HL-60 (cell line): ENCODE data around the gene COL25A1.

Source experiments
- DNase-seq, 2 experiments: peaks; one replicate each; pipeline ENCODE4 v3.0.0-alpha.2; 2010 to 2020; ENCODE audit warnings: low read depth in 1 of 2, low spot score in 1 of 2
- H3K27ac ChIP-seq: fragments of 250-450 bp; sonication (Bioruptor Pico); replicated peaks from 2 replicates; pipeline ENCODE4 v1.5.1; 2020; ENCODE audit warnings: mild to moderate bottlenecking, moderate library complexity
- H3K27me3 ChIP-seq: fragments of 250-450 bp; sonication (Bioruptor Pico); 2 replicates; pipeline ENCODE4 v1.5.1; 2021; ENCODE audit warnings: mild to moderate bottlenecking, moderate library complexity; ENCODE audit not compliant: insufficient read depth, poor library complexity, severe bottlenecking
- H3K4me3 ChIP-seq: replicated peaks from 2 replicates; pipeline ENCODE4 v1.5.1; 2011; ENCODE audit warnings: mild to moderate bottlenecking, control low read depth, low read length; ENCODE audit not compliant: insufficient read depth
- GABPA ChIP-seq: IDR thresholded peaks from 2 replicates; pipeline ENCODE4 v1.6.1; 2012; ENCODE audit warnings: low read depth
- POLR2AphosphoS5 ChIP-seq: IDR thresholded peaks from 2 replicates; pipeline ENCODE4 v1.6.1; 2012; ENCODE audit warnings: low read depth
- SPI1 ChIP-seq: IDR thresholded peaks from 2 replicates; pipeline ENCODE4 v1.6.1; 2012; ENCODE audit warnings: low read depth, mild to moderate bottlenecking, borderline replicate concordance
- TF ChIP-seq, protein P1 (sequence below): IDR thresholded peaks from one replicate; pipeline ENCODE4 v1.5.1; 2011; ENCODE audit warnings: low read length, control low read depth, inconsistent platforms; ENCODE audit not compliant: insufficient read depth
- TF ChIP-seq, protein P2 (sequence below): IDR thresholded peaks from 2 replicates; pipeline ENCODE4 v1.6.1; 2012; ENCODE audit warnings: low read depth; ENCODE audit not compliant: insufficient replicate concordance

Gene COL25A1

DNA sequence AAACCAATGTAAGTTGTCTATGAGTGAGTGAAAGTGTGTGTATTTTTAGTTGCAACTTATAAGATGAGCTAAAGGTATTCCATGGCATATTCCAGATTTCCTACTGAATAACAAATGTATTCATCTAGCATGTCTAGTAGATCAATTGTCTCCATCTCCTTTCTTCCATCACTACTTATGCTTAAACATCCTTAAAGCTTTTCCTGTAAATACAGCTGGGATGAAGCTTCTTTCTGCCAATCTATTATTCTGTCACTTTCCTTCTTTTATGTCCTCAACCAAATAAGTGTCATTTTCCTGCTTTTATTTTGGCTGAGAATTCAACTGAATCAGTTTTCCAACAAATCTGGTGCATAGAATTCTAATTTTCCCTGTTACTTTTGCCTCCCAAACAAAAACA lies 136.3 kb downstream of the COL25A1 start:
- DNase-seq = no peak
- TF ChIP-seq, protein P1, sequence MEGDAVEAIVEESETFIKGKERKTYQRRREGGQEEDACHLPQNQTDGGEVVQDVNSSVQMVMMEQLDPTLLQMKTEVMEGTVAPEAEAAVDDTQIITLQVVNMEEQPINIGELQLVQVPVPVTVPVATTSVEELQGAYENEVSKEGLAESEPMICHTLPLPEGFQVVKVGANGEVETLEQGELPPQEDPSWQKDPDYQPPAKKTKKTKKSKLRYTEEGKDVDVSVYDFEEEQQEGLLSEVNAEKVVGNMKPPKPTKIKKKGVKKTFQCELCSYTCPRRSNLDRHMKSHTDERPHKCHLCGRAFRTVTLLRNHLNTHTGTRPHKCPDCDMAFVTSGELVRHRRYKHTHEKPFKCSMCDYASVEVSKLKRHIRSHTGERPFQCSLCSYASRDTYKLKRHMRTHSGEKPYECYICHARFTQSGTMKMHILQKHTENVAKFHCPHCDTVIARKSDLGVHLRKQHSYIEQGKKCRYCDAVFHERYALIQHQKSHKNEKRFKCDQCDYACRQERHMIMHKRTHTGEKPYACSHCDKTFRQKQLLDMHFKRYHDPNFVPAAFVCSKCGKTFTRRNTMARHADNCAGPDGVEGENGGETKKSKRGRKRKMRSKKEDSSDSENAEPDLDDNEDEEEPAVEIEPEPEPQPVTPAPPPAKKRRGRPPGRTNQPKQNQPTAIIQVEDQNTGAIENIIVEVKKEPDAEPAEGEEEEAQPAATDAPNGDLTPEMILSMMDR = no peak
- TF ChIP-seq, protein P2, sequence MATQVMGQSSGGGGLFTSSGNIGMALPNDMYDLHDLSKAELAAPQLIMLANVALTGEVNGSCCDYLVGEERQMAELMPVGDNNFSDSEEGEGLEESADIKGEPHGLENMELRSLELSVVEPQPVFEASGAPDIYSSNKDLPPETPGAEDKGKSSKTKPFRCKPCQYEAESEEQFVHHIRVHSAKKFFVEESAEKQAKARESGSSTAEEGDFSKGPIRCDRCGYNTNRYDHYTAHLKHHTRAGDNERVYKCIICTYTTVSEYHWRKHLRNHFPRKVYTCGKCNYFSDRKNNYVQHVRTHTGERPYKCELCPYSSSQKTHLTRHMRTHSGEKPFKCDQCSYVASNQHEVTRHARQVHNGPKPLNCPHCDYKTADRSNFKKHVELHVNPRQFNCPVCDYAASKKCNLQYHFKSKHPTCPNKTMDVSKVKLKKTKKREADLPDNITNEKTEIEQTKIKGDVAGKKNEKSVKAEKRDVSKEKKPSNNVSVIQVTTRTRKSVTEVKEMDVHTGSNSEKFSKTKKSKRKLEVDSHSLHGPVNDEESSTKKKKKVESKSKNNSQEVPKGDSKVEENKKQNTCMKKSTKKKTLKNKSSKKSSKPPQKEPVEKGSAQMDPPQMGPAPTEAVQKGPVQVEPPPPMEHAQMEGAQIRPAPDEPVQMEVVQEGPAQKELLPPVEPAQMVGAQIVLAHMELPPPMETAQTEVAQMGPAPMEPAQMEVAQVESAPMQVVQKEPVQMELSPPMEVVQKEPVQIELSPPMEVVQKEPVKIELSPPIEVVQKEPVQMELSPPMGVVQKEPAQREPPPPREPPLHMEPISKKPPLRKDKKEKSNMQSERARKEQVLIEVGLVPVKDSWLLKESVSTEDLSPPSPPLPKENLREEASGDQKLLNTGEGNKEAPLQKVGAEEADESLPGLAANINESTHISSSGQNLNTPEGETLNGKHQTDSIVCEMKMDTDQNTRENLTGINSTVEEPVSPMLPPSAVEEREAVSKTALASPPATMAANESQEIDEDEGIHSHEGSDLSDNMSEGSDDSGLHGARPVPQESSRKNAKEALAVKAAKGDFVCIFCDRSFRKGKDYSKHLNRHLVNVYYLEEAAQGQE = no peak
- no peak for TF ChIP-seq POLR2AphosphoS5
- TF ChIP-seq GABPA = no peak
- no peaks in the 10 kb centered on the region for H3K27me3 ChIP-seq
- H3K27ac ChIP-seq = no peak overlapping the region
- no peak overlapping the region for H3K4me3 ChIP-seq

DNA sequence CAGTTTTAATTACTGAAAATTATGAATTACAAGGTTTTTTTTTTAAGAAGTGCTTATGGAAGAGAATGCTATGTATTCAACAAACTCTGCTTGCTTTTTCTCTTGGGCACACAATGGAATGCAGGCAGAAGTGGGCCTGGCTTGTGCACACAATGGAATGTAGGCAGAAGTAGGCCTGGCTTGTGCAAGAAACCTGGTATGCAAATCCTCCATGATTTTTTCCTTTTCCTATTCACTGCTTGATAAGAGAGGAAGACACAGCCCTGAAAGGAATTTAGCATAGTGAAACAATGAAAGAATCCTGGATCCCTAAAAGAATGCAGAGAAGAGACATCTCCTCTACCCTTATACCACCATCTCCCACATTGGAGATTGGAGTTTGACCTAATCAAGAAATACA lies 138.4 kb downstream of the COL25A1 start:
- no peaks in the 10 kb centered on the region for H3K27me3 ChIP-seq
- no peak overlapping the region for H3K4me3 ChIP-seq
- no peak overlapping the region for H3K27ac ChIP-seq
- DNase-seq = no peak
- TF ChIP-seq POLR2AphosphoS5 (no peak), GABPA (no peak), SPI1 (no peak)
- TF ChIP-seq, protein P2 = no peak
- TF ChIP-seq, protein P1 = no peak

DNA sequence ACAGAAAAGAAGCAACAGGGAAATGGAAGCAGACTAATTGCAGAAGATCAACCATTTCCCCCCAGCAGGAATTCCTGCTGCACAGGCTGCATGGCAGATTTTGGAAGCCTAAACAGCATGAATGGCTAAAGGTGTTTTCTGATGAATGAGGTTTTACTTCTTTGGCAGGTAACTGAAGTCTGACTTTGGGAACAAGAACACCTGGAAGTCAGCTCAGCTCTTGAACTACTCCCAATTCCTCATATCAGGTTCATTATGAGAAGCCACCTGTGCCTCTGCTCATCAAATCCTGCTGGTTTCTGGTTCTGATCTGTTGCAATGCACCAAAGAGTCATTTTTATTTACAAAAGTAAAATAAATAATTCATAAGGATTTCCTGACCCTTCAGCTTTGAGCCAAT lies 139.0 kb downstream of the COL25A1 start:
- DNase-seq = no peak
- TF ChIP-seq POLR2AphosphoS5 (no peak), GABPA (no peak), SPI1 (no peak)
- TF ChIP-seq, protein P2 = no peak
- Histone ChIP-seq H3K27ac (no peak overlapping the region), H3K27me3 (no peaks in the 10 kb centered on the region), H3K4me3 (no peak overlapping the region)
